SK-N-SH (cell line): ENCODE results near the gene MBP. TPM values are rescaled to one million over a fixed set of nuclear protein-coding genes. Genes with fewer than 3 reads are reported as not detected.

Source experiments
- CTCF ChIA-PET: fragments of 300-600, 350-600 bp; formaldehyde crosslinking; extraction: SDS; loops from one replicate; lab custom pipeline; 2021; lab: Yijun Ruan, JAX
- POLR2A ChIA-PET: fragments of 350-600 bp; sonication (Branson Sonifier 250); formaldehyde crosslinking; extraction: SDS; loops from one replicate; lab custom pipeline; 2020; ENCODE audit warnings: antibody characterized with exemption, inconsistent platforms; lab: Yijun Ruan, JAX
- DNase-seq: peaks from one replicate; pipeline ENCODE4 v3.0.0; 2012
- H2AFZ ChIP-seq: fragments of 200-600 bp; sonication (generic); 2 replicates; pipeline ENCODE4 v1.8.1; 2016; ENCODE audit warnings: antibody characterized with exemption, mild to moderate bottlenecking, low read depth
- H3F3A ChIP-seq: fragments of 200-600 bp; sonication (generic); replicated peaks from 2 replicates; pipeline ENCODE3; 2016; ENCODE audit warnings: antibody characterized with exemption, mild to moderate bottlenecking; ENCODE audit not compliant: insufficient read depth
- H3K27ac ChIP-seq, 2 experiments: fragments of 200-500 bp in 1 of 2; fragments of 200-600 bp in 1 of 2; sonication (Bioruptor generic) in 1 of 2; sonication (generic), shearing (Covaris generic) in 1 of 2; 2 replicates each; pipeline versions ENCODE4 v1.5.1 to v1.6.1; 2014 to 2016; ENCODE audit warnings: low read depth in 2 of 2, inconsistent platforms in 1 of 2, low read length in 1 of 2, mild to moderate bottlenecking in 1 of 2, mixed read lengths in 1 of 2
- H3K27me3 ChIP-seq: fragments of 200-600 bp; sonication (generic), shearing (Covaris generic); 2 replicates; pipeline ENCODE4 v1.6.1; 2016; ENCODE audit warnings: mixed run types; ENCODE audit not compliant: insufficient read depth
- H3K36me3 ChIP-seq, 2 experiments: fragments of 200-500 bp in 1 of 2; fragments of 200-600 bp in 1 of 2; sonication (Bioruptor generic) in 1 of 2; sonication (generic) in 1 of 2; replicated peaks in 1 of 2; 2 replicates each; pipeline versions ENCODE3 to v1.5.1; 2014 to 2016; ENCODE audit warnings: low read length in 1 of 2, mild to moderate bottlenecking in 1 of 2; ENCODE audit not compliant: insufficient read depth in 2 of 2, control insufficient read depth in 1 of 2
- H3K4me1 ChIP-seq, 2 experiments: fragments of 200-500 bp in 1 of 2; fragments of 200-600 bp in 1 of 2; sonication (Bioruptor generic) in 1 of 2; sonication (generic), shearing (Covaris generic) in 1 of 2; 2 replicates each; pipeline versions ENCODE4 v1.5.1 to v1.6.1; 2014 to 2016; ENCODE audit warnings: low read depth in 1 of 2, low read length in 1 of 2, mixed run types in 1 of 2; ENCODE audit not compliant: insufficient read depth in 2 of 2, control insufficient read depth in 1 of 2
- H3K4me2 ChIP-seq: fragments of 200-600 bp; sonication (generic), shearing (Covaris generic); 2 replicates; pipeline ENCODE4 v1.6.1; 2017; ENCODE audit warnings: mixed run types
- H3K4me3 ChIP-seq, 2 experiments: fragments of 200-500 bp in 1 of 2; fragments of 200-600 bp in 1 of 2; sonication (Bioruptor generic) in 1 of 2; sonication (generic), shearing (Covaris generic) in 1 of 2; 2 replicates each; pipeline versions ENCODE4 v1.5.1 to v1.8.1; 2014 to 2016; ENCODE audit warnings: low read depth in 2 of 2, inconsistent platforms in 1 of 2, low read length in 1 of 2, mild to moderate bottlenecking in 1 of 2, mixed read lengths in 1 of 2, moderate library complexity in 1 of 2
- H3K79me2 ChIP-seq: fragments of 200-600 bp; sonication (generic); 2 replicates; pipeline ENCODE4 v1.8.1; 2017; ENCODE audit warnings: mild to moderate bottlenecking; ENCODE audit not compliant: insufficient read depth
- H3K9ac ChIP-seq: fragments of 200-600 bp; sonication (generic); 2 replicates; pipeline ENCODE4 v1.6.1; 2017; ENCODE audit warnings: mixed run types
- H3K9me2 ChIP-seq: fragments of 200-600 bp; sonication (generic); 2 replicates; pipeline ENCODE4 v1.6.1; 2017; ENCODE audit warnings: mixed run types
- H3K9me3 ChIP-seq: fragments of 200-600 bp; sonication (generic); 2 replicates; pipeline ENCODE4 v1.6.1; 2017; ENCODE audit warnings: mixed run types, mild to moderate bottlenecking, moderate library complexity
- H4K20me1 ChIP-seq: fragments of 200-600 bp; sonication (generic); 2 replicates; pipeline ENCODE4 v1.6.1; 2017; ENCODE audit warnings: mild to moderate bottlenecking, mixed run types; ENCODE audit not compliant: insufficient read depth
- ELF1 ChIP-seq: IDR thresholded peaks from 2 replicates; pipeline ENCODE4 v1.4.0; 2012
- EP300 ChIP-seq, 2 experiments: IDR thresholded peaks; 2 replicates each; pipeline versions ENCODE4 v1.4.0 to v1.6.1; 2012; ENCODE audit warnings: borderline replicate concordance in 1 of 2, low read depth in 1 of 2, low read length in 1 of 2
- EZH2phosphoT487 ChIP-seq: fragments of 200-600 bp; sonication (generic); IDR thresholded peaks from 2 replicates; pipeline ENCODE4 v1.6.1; 2017; ENCODE audit warnings: low read depth, mixed run types, mild to moderate bottlenecking, antibody characterized with exemption, moderate library complexity, borderline replicate concordance
- FOSL2 ChIP-seq: IDR thresholded peaks from 2 replicates; pipeline ENCODE4 v1.4.0; 2012; ENCODE audit warnings: low read depth, mild to moderate bottlenecking, moderate library complexity, borderline replicate concordance
- FOXJ3 ChIP-seq: sonication (generic); formaldehyde crosslinking; IDR thresholded peaks from 2 replicates; pipeline ENCODE4 v1.5.1; 2020; ENCODE audit warnings: mild to moderate bottlenecking, missing genetic modification reagents
- GATA2 ChIP-seq: sonication (generic); formaldehyde crosslinking; IDR thresholded peaks from 2 replicates; pipeline ENCODE4 v1.5.0; 2020; ENCODE audit warnings: mild to moderate bottlenecking, missing genetic modification reagents
- JUND ChIP-seq: IDR thresholded peaks from 2 replicates; pipeline ENCODE4 v1.4.0; 2012
- MEF2A ChIP-seq: IDR thresholded peaks from 2 replicates; pipeline ENCODE4 v1.4.0; 2012; ENCODE audit warnings: low read depth, borderline replicate concordance
- MXI1 ChIP-seq: IDR thresholded peaks from 2 replicates; pipeline ENCODE4 v1.6.1; 2012; ENCODE audit warnings: mild to moderate bottlenecking, low read depth, low read length, improper control_type of control experiment
- NFIC ChIP-seq: IDR thresholded peaks from 2 replicates; pipeline ENCODE4 v1.4.0; 2012; ENCODE audit warnings: borderline replicate concordance
- POLR2AphosphoS5 ChIP-seq: IDR thresholded peaks from 2 replicates; pipeline ENCODE4 v1.6.1; 2012; ENCODE audit warnings: low read depth, low read length
- RAD21 ChIP-seq: IDR thresholded peaks from 2 replicates; pipeline ENCODE4 v1.6.1; 2012; ENCODE audit warnings: mild to moderate bottlenecking, low read length
- RCOR1 ChIP-seq: fragments of 150-350 bp; IDR thresholded peaks from 2 replicates; pipeline ENCODE4 v1.6.1; 2017; ENCODE audit warnings: antibody characterized with exemption, low read length
- SIN3A ChIP-seq: IDR thresholded peaks from 2 replicates; pipeline ENCODE4 v1.6.1; 2012; ENCODE audit warnings: low read depth, mild to moderate bottlenecking, low read length, moderate library complexity, borderline replicate concordance
- TAF1 ChIP-seq: IDR thresholded peaks from 2 replicates; pipeline ENCODE4 v1.6.1; 2012; ENCODE audit warnings: low read depth, mild to moderate bottlenecking, low read length, moderate library complexity, borderline replicate concordance
- WGBS: methylation state at CpG from one replicate; pipeline ENCODE4 v1.1.6; 2017; ENCODE audit warnings: low lambda C conversion rate; 5-methylcytosine and 5-hydroxymethylcytosine counted together
- polyA plus RNA-seq, 3 experiments: library from polyadenylated mRNA; depleted of rRNA; stranded (reverse); fragments of >200 nt; gene quantifications; 2 replicates each; pipeline ENCODE4 v1.2.3, GENCODE V29; 2012
- TF ChIP-seq, protein P1 (sequence below): fragments of 150-350 bp; IDR thresholded peaks from 2 replicates; pipeline ENCODE4 v1.6.1; 2016; ENCODE audit warnings: mild to moderate bottlenecking, low read depth, low read length
- TF ChIP-seq, protein P2 (sequence below): IDR thresholded peaks from 2 replicates; pipeline ENCODE4 v1.4.0; 2012; ENCODE audit warnings: low read depth, borderline replicate concordance
- TF ChIP-seq, protein P3 (sequence below): fragments of 200-600 bp; sonication (generic); IDR thresholded peaks from 2 replicates; pipeline ENCODE4 v1.6.1; 2017; ENCODE audit warnings: antibody characterized with exemption, mild to moderate bottlenecking, moderate library complexity

The MBP gene
- polyA plus RNA-seq, 1 of the 3 experiments (the other 2 are of a cell fraction) = 1.6 TPM

DNA sequence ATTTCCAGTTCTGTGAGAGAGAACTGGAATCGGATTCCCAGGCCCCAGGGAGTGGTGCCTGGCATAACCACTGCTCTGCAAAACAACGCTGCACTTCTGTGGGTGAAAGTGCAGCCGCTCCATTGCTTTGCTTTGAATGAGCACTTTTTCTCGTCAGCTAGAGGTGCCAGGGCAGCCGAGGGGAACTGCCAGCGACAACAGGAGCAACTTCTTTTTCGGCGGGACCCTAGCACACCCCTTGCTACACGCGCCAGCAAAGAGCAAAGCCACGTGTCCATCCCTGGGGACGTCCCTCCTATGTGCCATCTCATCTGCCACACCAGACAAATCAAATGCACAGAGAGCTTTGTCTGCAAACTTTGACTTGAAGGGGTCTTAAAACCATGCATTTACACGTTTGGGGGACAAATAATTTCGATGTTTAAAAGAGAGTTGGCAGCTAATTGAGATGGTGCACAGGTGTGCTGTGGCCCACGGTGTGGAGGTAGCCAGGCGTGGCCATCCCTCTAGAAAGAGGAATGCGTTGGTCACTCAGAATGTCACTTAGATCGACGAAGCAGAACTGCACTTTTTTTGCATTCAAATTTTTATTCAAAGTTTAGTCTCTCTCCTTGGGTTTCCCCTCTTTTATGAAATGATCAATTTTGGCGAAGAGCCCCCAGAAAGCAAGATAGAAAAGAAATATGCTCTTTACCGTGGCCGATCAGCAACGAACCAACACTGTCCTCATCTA lies 151.8 kb downstream of the MBP start:
- Histone ChIP-seq H3K4me1 (peaks cover 0 to 20% of the 10 kb centered on the region in 2 experiments; a peak in 1 of 4 replicates), H3K9me3 (no peaks in the 10 kb centered on the region), H3F3A (no peaks in the 10 kb centered on the region), H3K36me3 (no peaks in the 10 kb centered on the region), H3K4me3 (no peak overlapping the region), H4K20me1 (no peaks in the 10 kb centered on the region), H3K79me2 (no peaks in the 10 kb centered on the region), H3K9me2 (no peaks in the 10 kb centered on the region), H3K27me3 (no peaks in the 10 kb centered on the region), H3K4me2 (no peak overlapping the region), H2AFZ (no peak overlapping the region), H3K9ac (no peak overlapping the region), H3K27ac (no peak overlapping the region)
- TF ChIP-seq FOSL2 (no peak), SIN3A (no peak), RAD21 (no peak), TAF1 (no peak)
- POLR2A ChIA-PET = no interaction called here
- WGBS = 74% methylated on average over 21 of the region's 23 CpGs
- CTCF ChIA-PET = interaction anchor here (0.6 to 8.2 kb wide), 5 partner anchors 12 to 670 kb away, joined by 3 to 191 read pairs (median 4); no protein-coding TSS in a partner anchor
- no peak for DNase-seq

DNA sequence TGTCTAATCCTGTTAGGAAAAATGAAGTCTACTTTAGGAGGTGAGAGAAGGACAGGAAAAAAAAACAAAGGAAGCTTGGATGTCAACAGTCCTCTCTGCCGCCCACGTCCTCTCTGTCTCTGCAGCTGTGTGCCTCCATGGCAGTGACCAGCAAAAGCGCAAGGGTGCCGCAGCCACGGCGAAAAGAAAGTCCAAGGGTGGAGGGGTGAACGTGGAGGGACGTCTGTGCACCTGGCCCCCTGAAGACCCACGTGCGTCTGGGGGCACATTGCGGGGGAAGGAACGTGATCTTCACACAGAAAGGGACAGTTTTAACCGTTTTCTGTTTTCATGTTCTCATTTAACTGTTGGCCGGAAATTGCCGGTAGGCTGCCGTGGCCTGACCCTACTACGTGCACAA lies 152.7 kb downstream of the MBP start:
- TF ChIP-seq FOSL2 (no peak), RAD21 (no peak), POLR2AphosphoS5 (no peak), EZH2phosphoT487 (no peak), GATA2 (CRISPR knock-in tag) (no peak), JUND (no peak), ELF1 (no peak), EP300 (IDR thresholded peaks at IDR 0.05; ENCODE audit: borderline replicate concordance in 1 of 2, low read depth in 1 of 2, low read length in 1 of 2) (no peak), MEF2A (no peak), NFIC (no peak), MXI1 (no peak), RCOR1 (no peak), FOXJ3 (no peak)
- TF ChIP-seq, protein P1, sequence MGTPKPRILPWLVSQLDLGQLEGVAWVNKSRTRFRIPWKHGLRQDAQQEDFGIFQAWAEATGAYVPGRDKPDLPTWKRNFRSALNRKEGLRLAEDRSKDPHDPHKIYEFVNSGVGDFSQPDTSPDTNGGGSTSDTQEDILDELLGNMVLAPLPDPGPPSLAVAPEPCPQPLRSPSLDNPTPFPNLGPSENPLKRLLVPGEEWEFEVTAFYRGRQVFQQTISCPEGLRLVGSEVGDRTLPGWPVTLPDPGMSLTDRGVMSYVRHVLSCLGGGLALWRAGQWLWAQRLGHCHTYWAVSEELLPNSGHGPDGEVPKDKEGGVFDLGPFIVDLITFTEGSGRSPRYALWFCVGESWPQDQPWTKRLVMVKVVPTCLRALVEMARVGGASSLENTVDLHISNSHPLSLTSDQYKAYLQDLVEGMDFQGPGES = no peak
- TF ChIP-seq, protein P2, sequence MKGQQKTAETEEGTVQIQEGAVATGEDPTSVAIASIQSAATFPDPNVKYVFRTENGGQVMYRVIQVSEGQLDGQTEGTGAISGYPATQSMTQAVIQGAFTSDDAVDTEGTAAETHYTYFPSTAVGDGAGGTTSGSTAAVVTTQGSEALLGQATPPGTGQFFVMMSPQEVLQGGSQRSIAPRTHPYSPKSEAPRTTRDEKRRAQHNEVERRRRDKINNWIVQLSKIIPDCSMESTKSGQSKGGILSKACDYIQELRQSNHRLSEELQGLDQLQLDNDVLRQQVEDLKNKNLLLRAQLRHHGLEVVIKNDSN = no peak
- TF ChIP-seq, protein P3, sequence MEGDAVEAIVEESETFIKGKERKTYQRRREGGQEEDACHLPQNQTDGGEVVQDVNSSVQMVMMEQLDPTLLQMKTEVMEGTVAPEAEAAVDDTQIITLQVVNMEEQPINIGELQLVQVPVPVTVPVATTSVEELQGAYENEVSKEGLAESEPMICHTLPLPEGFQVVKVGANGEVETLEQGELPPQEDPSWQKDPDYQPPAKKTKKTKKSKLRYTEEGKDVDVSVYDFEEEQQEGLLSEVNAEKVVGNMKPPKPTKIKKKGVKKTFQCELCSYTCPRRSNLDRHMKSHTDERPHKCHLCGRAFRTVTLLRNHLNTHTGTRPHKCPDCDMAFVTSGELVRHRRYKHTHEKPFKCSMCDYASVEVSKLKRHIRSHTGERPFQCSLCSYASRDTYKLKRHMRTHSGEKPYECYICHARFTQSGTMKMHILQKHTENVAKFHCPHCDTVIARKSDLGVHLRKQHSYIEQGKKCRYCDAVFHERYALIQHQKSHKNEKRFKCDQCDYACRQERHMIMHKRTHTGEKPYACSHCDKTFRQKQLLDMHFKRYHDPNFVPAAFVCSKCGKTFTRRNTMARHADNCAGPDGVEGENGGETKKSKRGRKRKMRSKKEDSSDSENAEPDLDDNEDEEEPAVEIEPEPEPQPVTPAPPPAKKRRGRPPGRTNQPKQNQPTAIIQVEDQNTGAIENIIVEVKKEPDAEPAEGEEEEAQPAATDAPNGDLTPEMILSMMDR = no peak
- Histone ChIP-seq H2AFZ (no peak overlapping the region), H3K79me2 (no peaks in the 10 kb centered on the region), H3K27me3 (no peaks in the 10 kb centered on the region), H3K27ac (no peak overlapping the region), H3F3A (no peaks in the 10 kb centered on the region), H3K4me2 (no peak overlapping the region), H4K20me1 (no peaks in the 10 kb centered on the region), H3K9me3 (no peaks in the 10 kb centered on the region), H3K4me3 (no peak overlapping the region), H3K4me1 (peaks cover 0 to 20% of the 10 kb centered on the region in 2 experiments; a peak in 1 of 4 replicates), H3K9ac (no peak overlapping the region), H3K9me2 (no peaks in the 10 kb centered on the region), H3K36me3 (no peaks in the 10 kb centered on the region)
- ChIA-PET CTCF (interaction anchor here (0.6 to 8.2 kb wide), 4 partner anchors 17 to 177 kb away, joined by 3 to 191 read pairs (median 4); no protein-coding TSS in a partner anchor), POLR2A (no interaction called here)
- 90% methylated on average over 17 of the region's 17 CpGs for whole genome bisulfite sequencing
- no peak for DNase-seq
